Testis (tissue), 3 donors: ENCODE data around the gene CMTM8. TPM values are rescaled to one million over a fixed set of nuclear protein-coding genes. Genes with fewer than 3 reads are reported as not detected.

Experiments
- DNase-seq: peaks from one replicate; pipeline ENCODE4 v3.0.0-alpha.2; 2019
- H3K27ac ChIP-seq, 2 donors: fragments of 200-600 bp; sonication (generic); one replicate each; pipeline ENCODE4 v1.5.1; 2019
- H3K27me3 ChIP-seq: fragments of 200-600 bp; sonication (generic); one replicate; pipeline ENCODE4 v1.5.1; 2019
- H3K36me3 ChIP-seq: fragments of 200-600 bp; sonication (generic); one replicate; pipeline ENCODE4 v1.5.1; 2017; ENCODE audit warnings: low read depth; ENCODE audit errors: missing control alignments
- H3K4me1 ChIP-seq: fragments of 200-600 bp; sonication (generic); one replicate; pipeline ENCODE4 v1.5.1; 2019
- H3K4me3 ChIP-seq, 2 donors: fragments of 200-600 bp; sonication (generic); one replicate each; pipeline ENCODE4 v1.5.1; 2017 to 2019
- H3K9me3 ChIP-seq: fragments of 200-600 bp; sonication (generic); one replicate; pipeline ENCODE4 v1.5.1; 2017
- CTCF ChIP-seq, 3 experiments: fragments of 450-650 bp in 2 of 3; fragments of 200-600 bp in 1 of 3; sonication (generic) in 1 of 3; IDR thresholded peaks; one replicate each; pipeline ENCODE4 v1.5.1; 2016 to 2019; ENCODE audit warnings: antibody characterized with exemption in 3 of 3, mild to moderate bottlenecking in 2 of 3, moderate library complexity in 1 of 3
- POLR2A ChIP-seq: fragments of 450-650 bp; IDR thresholded peaks from one replicate; pipeline ENCODE4 v1.6.1; 2017; ENCODE audit warnings: antibody characterized with exemption, mild to moderate bottlenecking, moderate library complexity
- WGBS, 2 donors: methylation state at CpG; one replicate each; pipeline ENCODE4 v1.1.5; 2018; 5-methylcytosine and 5-hydroxymethylcytosine counted together
- intact Hi-C: fragments of 100-400 bp; cut with DNase I; formaldehyde crosslinking; loops from one replicate; pipeline ENCODE4 v1.15.1; 2023; ENCODE audit warnings: low total_unique reads
- polyA plus RNA-seq: library from polyadenylated mRNA; stranded (reverse); fragments of 350-450 nt; fragmentation: Illumina TruSeq; extraction: RNeasy Lipid Tissue Mini Kit (QIAGEN cat#74804); gene quantifications from one replicate; pipeline ENCODE4 v1.2.3, GENCODE V29; 2014; ENCODE audit warnings: low read depth, low replicate concordance; ENCODE audit not compliant: insufficient read depth
- total RNA-seq, 2 donors: library from RNA; depleted of rRNA; stranded (reverse); fragments of >200 nt; gene quantifications; one replicate each; pipeline ENCODE4 v1.2.3, GENCODE V29; 2016

Gene CMTM8
- total and polyA plus RNA-seq, 3 donors from 2014 or later, result 1.8 to 6.8 (median 2.5) TPM

DNA sequence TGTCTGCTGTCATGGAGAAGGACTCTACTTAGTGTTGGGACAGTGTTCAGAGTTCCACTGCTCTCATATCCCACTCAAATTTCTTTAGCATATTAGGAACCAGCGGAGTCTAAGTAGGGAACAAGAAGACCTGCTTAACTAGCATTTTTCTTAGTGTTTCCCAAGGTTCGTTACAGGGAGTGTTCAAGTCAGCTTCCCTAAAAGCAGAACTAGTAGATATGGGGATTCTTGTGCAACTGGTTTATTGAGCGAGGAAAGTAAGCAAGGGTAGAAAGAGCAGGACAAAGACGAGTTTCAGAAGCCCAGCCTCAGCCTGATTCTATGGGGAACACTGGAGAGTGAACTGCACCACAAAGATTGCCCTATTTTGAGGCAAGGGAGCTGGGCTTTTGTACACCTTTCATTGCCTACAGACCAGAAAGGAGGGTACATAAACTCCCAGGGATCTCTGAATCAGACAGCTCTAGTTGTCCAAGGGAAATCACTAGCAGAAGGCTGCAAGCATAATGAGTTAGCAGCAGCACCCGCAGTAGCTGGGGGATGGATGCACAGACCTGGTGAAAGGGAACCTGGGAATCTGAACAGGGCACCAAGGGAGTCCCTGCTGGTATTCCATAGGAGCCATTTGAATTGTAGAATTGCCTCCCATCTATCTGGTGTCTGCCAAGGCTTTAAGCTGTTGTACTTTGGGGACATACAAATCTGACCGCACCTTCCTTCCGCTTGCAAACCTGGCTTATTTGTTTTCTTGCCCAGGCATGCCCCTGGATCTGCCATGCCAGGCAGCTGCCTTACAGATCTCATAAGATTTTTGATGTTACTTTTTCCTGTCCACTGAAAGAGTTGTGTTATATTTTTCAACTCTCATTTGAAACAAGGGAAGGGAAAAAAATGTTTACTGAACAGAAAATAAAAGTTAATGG lies 168.3 kb downstream of the CMTM8 start:
- Histone ChIP-seq H3K4me3 (no peak overlapping the region), H3K27ac (peak overlapping the region in 1 of 2 donors; percentile 45), H3K4me1 (peaks cover 8% of the 10 kb centered on the region), H3K36me3 (no peaks in the 10 kb centered on the region), H3K27me3 (no peaks in the 10 kb centered on the region), H3K9me3 (no peaks in the 10 kb centered on the region)
- 82 to 87% methylated on average over 7 of the region's 7 CpGs for WGBS, 2 donors
- TF ChIP-seq POLR2A (no peak), CTCF (IDR thresholded peaks at IDR 0.05) (no peak)
- no peak for DNase-seq
- intact Hi-C loops, result no loop called here

DNA sequence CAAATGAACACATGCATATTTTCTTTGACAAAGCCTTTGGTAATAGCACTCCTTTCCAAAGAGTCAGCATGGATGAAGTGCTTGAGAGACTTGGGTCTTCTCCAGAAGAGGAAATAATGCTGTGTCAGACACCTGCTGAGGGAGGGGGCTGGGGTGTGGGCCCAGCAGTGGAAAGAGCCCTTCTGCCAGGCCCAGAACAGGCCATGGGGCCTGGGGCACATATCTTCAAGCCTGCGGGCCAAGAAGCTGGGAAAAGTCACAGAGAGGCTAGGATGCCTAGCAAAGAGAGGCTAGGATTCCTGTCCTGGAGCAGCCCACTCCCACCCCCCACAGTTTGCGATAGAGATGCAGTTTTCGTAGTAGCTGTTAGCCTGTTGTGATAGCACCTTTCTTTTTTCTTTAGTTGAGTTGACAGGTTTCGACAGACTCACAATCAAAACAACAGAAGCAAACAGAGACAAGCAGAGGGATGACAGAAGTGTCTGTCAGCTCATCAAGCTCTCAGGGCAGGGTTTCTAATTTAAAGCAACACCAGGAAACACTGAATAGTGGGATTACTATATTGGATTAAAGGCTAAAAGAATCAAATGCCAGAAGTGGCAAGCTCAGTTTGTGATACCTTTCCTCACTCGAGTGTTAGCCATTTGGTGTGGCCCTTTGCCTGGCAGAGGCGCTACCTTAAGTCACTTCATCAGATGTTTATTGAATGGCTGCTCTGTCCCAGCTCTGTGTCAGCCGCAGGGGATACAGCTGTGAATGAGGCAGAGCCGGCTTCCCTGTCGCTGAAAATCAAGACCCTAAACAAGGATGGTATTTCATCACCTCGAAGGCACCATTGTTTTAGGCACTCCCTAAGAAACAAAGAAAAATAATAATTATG lies 172.1 kb downstream of the CMTM8 start:
- no peaks in the 10 kb centered on the region for H3K9me3 ChIP-seq
- no peak for TF ChIP-seq CTCF (IDR thresholded peaks at IDR 0.05)
- no peak for TF ChIP-seq POLR2A
- H3K36me3 ChIP-seq, result no peaks in the 10 kb centered on the region
- WGBS, 2 donors, result 75 to 89% methylated on average over 10 of the region's 10 CpGs
- DNase-seq, result no peak
- no peak overlapping the region for H3K27ac ChIP-seq
- no peaks in the 10 kb centered on the region for H3K27me3 ChIP-seq
- peaks cover 8% of the 10 kb centered on the region for H3K4me1 ChIP-seq
- intact Hi-C loops, result no loop called here
- no peak overlapping the region for H3K4me3 ChIP-seq

DNA sequence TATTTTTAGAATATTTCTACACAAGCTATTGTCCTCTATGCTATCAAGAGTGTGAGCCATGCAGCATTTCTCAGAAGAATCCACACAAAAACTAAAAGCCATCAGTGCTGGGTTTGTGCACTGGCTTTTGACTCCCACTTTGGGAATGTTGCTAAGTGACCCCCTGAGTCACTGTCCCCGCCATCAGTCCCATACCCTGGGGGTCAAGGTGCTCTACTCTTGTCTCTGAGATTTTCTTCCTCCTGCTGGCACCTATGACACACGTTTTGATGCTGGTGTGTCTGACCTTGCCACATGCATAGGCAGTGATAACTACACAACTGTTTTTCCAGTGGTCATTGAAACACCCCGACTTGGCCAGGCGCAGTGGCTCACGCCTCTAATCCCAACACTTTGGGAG lies 173.0 kb downstream of the CMTM8 start:
- 91% methylated on average over 5 of the region's 5 CpGs for WGBS, 2 donors
- Histone ChIP-seq H3K27ac (no peak overlapping the region), H3K4me3 (no peak overlapping the region), H3K27me3 (no peaks in the 10 kb centered on the region), H3K36me3 (no peaks in the 10 kb centered on the region), H3K9me3 (no peaks in the 10 kb centered on the region), H3K4me1 (peaks cover 8% of the 10 kb centered on the region)
- no peak for TF ChIP-seq POLR2A
- TF ChIP-seq CTCF (IDR thresholded peaks at IDR 0.05), result no peak
- intact Hi-C loops, result no loop called here
- DNase-seq, result no peak

- TF ChIP-seq CTCF (IDR thresholded peaks at IDR 0.05) (no peak), POLR2A (no peak)
- intact Hi-C loops, result no loop called here
- no peak overlapping the region for H3K4me3 ChIP-seq
- H3K27ac ChIP-seq, result no peak overlapping the region
- H3K9me3 ChIP-seq, result no peaks in the 10 kb centered on the region
- H3K36me3 ChIP-seq, result no peaks in the 10 kb centered on the region
- WGBS, 2 donors, result 95 to 98% methylated on average over 3 of the region's 3 CpGs
- H3K27me3 ChIP-seq, result no peaks in the 10 kb centered on the region
- peaks cover 8% of the 10 kb centered on the region for H3K4me1 ChIP-seq
- no peak for DNase-seq
Measured at GRCh38 chr3:32412887-32413286, 174.4 kb downstream of the CMTM8 start.
